GM10248 (cell line): ENCODE results near the gene STARD8.

Source experiments
- CTCF ChIA-PET: fragments of 300-600 bp; sonication (Branson Sonifier 250); formaldehyde crosslinking; extraction: SDS; loops from one replicate; lab custom pipeline; 2021; ENCODE audit warnings: antibody characterized with exemption; lab: Yijun Ruan, JAX
- POLR2A ChIA-PET: fragments of 350-650 bp; sonication (Branson Sonifier 250); formaldehyde crosslinking; extraction: SDS; loops from one replicate; lab custom pipeline; 2020; ENCODE audit warnings: antibody characterized with exemption; lab: Yijun Ruan, JAX
- DNase-seq: peaks from one replicate; pipeline ENCODE4 v3.0.0; 2012; ENCODE audit errors: extremely low spot score
- TF ChIP-seq, protein P1 (sequence below): IDR thresholded peaks from 2 replicates; pipeline ENCODE4 v1.5.1; 2012; ENCODE audit warnings: mild to moderate bottlenecking, low read depth; ENCODE audit errors: extremely low read depth, missing control alignments, control extremely low read depth

Gene STARD8

DNA sequence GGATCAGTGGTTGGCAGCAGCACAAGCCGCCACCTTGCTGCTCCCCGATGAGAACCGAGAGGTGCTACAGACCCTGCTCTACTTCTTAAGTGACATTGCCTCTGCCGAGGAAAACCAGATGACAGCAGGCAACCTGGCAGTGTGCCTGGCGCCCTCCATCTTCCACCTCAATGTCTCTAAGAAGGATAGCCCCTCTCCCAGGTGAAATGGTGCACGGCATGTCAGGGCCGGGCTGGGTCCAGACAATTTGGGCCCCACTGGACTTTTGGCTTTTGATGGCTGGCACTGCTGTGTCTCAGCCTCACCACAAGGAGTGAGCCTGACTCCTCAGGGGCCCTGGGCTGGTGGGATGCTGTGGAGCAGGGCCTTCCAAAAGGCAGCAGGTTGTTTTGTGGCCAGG lies 74.1 kb downstream of the STARD8 start:
- ChIA-PET CTCF (interaction anchor here (1.6 kb wide), 1 partner anchor 11 kb away, joined by 10 read pairs; no protein-coding TSS in a partner anchor), POLR2A (no interaction called here)
- TF ChIP-seq, protein P1, sequence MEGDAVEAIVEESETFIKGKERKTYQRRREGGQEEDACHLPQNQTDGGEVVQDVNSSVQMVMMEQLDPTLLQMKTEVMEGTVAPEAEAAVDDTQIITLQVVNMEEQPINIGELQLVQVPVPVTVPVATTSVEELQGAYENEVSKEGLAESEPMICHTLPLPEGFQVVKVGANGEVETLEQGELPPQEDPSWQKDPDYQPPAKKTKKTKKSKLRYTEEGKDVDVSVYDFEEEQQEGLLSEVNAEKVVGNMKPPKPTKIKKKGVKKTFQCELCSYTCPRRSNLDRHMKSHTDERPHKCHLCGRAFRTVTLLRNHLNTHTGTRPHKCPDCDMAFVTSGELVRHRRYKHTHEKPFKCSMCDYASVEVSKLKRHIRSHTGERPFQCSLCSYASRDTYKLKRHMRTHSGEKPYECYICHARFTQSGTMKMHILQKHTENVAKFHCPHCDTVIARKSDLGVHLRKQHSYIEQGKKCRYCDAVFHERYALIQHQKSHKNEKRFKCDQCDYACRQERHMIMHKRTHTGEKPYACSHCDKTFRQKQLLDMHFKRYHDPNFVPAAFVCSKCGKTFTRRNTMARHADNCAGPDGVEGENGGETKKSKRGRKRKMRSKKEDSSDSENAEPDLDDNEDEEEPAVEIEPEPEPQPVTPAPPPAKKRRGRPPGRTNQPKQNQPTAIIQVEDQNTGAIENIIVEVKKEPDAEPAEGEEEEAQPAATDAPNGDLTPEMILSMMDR, result no peak
- DNase-seq, result no peak

DNA sequence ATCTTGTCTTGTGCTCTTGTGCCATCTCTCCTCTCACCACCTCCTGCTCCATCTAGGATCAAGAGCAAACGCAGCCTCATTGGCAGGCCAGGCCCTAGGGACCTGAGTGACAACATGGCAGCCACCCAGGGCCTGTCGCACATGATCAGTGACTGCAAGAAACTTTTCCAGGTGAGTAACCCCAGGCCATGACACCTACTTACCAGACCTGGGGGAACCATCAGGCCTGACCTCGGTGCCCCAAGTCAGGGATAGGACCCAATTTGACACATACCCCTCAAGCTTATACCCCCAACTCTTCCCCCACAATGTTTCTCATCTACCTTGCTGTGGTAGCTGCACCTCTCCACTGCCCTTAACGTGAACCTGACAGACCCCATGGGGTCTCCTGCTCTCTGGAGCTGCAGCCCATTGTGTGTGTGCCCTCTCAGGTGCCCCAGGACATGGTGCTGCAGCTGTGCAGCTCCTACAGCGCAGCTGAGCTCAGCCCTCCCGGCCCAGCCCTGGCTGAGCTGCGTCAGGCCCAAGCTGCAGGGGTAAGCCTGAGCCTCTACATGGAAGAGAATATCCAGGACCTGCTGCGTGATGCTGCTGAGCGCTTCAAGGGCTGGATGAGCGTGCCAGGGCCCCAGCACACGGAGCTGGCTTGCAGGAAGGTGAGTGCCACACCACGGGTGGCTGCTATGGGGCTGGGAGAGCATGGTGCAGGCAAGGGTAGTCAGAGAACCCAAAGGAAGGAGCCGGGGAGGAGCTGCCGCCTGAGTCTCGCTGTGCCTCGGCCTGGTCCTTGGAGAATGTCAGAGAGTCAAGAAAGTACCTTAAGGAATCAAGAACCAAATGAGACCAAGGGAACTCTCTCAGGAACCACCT lies 74.8 kb downstream of the STARD8 start:
- TF ChIP-seq, protein P1, result no peak
- CTCF ChIA-PET, result no interaction called here

DNA sequence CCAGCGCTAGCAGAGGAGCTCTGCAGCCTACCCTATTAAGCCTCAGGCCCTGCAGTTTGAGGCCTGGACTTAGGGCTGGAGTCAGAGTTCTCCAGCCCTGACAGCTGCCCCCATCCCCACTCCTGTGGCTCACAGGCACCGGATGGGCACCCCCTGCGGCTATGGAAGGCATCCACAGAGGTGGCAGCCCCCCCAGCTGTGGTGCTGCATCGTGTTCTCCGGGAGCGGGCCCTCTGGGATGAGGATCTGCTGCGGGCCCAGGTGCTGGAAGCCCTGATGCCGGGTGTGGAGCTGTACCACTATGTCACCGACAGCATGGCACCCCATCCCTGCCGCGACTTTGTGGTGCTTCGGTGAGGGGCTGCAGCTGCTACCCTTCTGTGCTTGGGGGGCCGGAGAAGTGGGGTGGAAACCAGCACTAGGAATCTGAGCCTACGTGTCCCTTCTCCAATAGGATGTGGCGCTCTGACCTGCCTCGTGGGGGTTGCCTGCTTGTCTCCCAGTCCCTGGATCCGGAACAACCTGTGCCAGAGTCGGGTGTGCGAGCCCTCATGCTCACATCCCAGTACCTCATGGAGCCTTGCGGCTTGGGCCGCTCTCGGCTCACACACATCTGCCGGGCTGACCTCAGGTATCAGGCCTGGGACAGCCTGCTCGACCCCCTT lies 76.2 kb downstream of the STARD8 start:
- no peak for DNase-seq
- TF ChIP-seq, protein P1, result no peak
- ChIA-PET CTCF (no interaction called here), POLR2A (no interaction called here)

More for the DNA sequence above, 74.8 kb downstream of the STARD8 start:
- POLR2A ChIA-PET, result no interaction called here
- DNase-seq, result no peak

DNA sequence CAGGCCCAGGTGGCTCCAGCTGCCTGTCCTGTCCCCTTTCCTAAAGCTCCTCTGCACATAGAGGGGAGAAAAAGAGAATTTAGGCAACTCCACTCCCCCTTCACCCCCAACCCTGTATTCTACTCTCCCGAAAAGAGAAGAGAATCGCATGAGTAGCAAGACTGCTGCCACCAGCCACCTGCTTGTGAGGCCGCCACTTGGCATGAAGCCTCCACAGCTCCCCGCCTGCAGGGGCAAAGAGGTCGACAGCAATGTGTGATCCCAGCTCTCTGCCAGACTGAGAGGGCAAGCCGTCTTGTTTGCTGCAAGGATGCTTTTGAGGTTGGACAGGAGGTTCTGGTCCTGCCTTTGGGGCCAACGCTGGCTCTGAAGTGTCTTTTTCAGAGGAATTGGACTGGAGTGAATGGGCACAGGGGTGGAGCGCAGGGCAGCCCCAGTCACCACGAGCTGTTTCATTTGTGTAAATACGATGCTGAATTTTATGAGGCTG lies 77.1 kb downstream of the STARD8 start:
- TF ChIP-seq, protein P1, result no peak
- ChIA-PET POLR2A (no interaction called here), CTCF (no interaction called here)
- no peak for DNase-seq

DNA sequence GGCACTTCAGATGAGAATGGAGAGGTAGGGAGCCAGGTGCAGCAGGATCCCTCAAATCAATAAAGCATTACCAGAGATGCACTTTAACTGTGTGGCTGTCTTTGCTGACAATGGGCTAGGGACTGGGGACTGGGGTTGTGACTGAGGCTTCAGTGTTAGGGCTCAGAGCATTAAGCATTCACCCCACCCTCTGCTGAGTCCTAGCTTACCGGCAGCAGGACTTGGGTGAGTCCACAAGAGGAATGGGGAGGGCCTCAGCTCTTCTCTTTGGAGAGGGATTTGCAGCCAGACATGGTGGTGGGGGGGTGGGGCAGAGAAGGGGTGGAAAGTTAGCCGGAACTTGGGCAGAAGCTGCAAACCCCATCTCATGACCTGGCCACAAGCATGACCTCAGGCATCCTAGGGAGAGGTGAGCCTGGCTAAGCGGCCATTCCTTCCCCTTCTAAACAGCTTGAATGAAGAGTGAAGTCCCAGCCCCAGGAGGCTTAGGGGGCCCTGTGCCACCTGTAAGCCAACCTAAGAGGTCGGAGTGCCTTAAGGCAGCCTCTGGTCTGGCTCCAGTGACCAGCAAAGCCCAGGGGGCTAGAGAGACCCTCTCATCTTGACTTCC lies 78.4 kb downstream of the STARD8 start:
- POLR2A ChIA-PET, result no interaction called here
- no peak for DNase-seq
- CTCF ChIA-PET, result no interaction called here
- TF ChIP-seq, protein P1, result no peak

DNA sequence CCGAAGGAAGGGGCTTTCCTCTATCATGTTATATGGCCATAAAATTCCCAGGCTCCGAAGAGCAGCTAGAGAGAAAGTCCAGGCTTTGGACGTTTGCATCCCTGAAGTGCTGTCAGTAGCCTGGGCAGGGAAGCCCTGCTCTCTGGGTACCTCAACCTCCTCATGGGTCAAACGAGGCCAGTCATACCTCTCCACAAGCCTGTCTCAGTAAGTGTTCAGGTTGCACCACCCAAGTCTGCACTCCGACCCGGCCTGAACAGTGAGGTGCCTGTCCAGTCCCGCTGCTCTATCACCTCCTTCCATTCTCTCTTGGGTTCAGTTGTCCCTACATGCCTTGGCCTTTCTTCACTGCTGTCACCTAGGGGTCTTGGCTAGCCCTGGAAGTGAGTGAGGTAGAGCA lies 78.9 kb downstream of the STARD8 start:
- TF ChIP-seq, protein P1, result no peak
- ChIA-PET CTCF (no interaction called here), POLR2A (no interaction called here)
- no peak for DNase-seq
